ENCODE measurements around the gene SUGCT.

The SUGCT gene

DNA sequence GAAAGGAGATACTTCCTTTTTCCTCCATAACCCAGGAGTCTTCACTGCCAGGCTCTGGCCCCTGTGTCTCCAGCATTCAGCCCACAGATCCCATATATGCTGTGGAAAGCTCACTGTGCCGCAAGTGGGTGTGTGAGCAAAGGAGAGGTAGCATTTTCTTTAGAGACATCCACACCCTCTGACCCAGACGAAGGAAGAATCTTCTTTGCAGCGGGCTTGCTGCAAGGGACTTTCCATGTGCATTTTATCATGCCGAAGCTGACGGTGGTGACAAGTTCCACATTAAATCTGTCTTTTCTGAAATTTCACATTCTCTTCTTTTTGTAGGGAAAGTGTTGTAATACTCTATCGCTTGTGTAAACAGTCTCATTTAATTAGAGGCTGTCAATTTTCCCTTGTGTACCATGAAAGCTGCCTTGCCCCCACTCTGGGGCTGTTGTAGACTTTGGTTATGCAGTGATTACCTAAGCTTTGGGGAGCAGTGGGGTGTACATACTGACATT is 409.5 kb downstream of the SUGCT start:
- DNase-seq (ENCODE audit: insufficient read length, low spot score) (no peak), FAIRE-seq (no peak)
- TF ChIP-seq POLR2AphosphoS5 (IDR thresholded peaks at IDR 0.05; ENCODE audit: low read depth, low read length) (no peak), PAX5 (IDR thresholded peaks at IDR 0.05; ENCODE audit: insufficient read depth, low read length, severe bottlenecking) (no peak), POLR2A (IDR thresholded peaks at IDR 0.05; ENCODE audit: low read depth, low read length) (no peak)

GRCh38 chr7:40544871-40545303 is 410.1 kb downstream of the SUGCT start:
- no peak for FAIRE-seq
- no peak for TF ChIP-seq POLR2AphosphoS5 (IDR thresholded peaks at IDR 0.05; ENCODE audit: low read depth, low read length)
- TF ChIP-seq SPI1 (IDR thresholded peaks at IDR 0.05; ENCODE audit: low read depth, low read length): no peak
- no peak for TF ChIP-seq POLR2A (IDR thresholded peaks at IDR 0.05; ENCODE audit: low read depth, low read length)
- no peak for TF ChIP-seq POU2F2 (IDR thresholded peaks at IDR 0.05; ENCODE audit: low read depth, low read length)
- TF ChIP-seq TAF1 (IDR thresholded peaks at IDR 0.05; ENCODE audit: low read depth, low read length): no peak
- DNase-seq (ENCODE audit: insufficient read length, low spot score): no peak

- no peak for TF ChIP-seq SPI1 (IDR thresholded peaks at IDR 0.05; ENCODE audit: low read depth, low read length)
- TF ChIP-seq PAX5 (IDR thresholded peaks at IDR 0.05; ENCODE audit: insufficient read depth, low read length, severe bottlenecking): no peak
- TF ChIP-seq POLR2A (IDR thresholded peaks at IDR 0.05; ENCODE audit: low read depth, low read length): no peak
- TF ChIP-seq TAF1 (IDR thresholded peaks at IDR 0.05; ENCODE audit: low read depth, low read length): no peak
- TF ChIP-seq POLR2AphosphoS5 (IDR thresholded peaks at IDR 0.05; ENCODE audit: low read depth, low read length): no peak
- TF ChIP-seq POU2F2 (IDR thresholded peaks at IDR 0.05; ENCODE audit: low read depth, low read length): no peak
- FAIRE-seq: no peak
These were observed 410.9 kb downstream of the SUGCT start for GRCh38 chr7:40545739-40546138.

GRCh38 chr7:40546616-40547501 is 412.1 kb downstream of the SUGCT start:
- TF ChIP-seq POU2F2 (IDR thresholded peaks at IDR 0.05; ENCODE audit: low read depth, low read length) (no peak), PAX5 (IDR thresholded peaks at IDR 0.05; ENCODE audit: insufficient read depth, low read length, severe bottlenecking) (no peak), POLR2A (IDR thresholded peaks at IDR 0.05; ENCODE audit: low read depth, low read length) (no peak), TAF1 (IDR thresholded peaks at IDR 0.05; ENCODE audit: low read depth, low read length) (no peak), SPI1 (IDR thresholded peaks at IDR 0.05; ENCODE audit: low read depth, low read length) (no peak), POLR2AphosphoS5 (IDR thresholded peaks at IDR 0.05; ENCODE audit: low read depth, low read length) (no peak)
- DNase-seq (ENCODE audit: insufficient read length, low spot score) (no peak), FAIRE-seq (no peak)

More at GRCh38 chr7:40545739-40546138, 410.9 kb downstream of the SUGCT start:
- DNase-seq (ENCODE audit: insufficient read length, low spot score): no peak

DNA sequence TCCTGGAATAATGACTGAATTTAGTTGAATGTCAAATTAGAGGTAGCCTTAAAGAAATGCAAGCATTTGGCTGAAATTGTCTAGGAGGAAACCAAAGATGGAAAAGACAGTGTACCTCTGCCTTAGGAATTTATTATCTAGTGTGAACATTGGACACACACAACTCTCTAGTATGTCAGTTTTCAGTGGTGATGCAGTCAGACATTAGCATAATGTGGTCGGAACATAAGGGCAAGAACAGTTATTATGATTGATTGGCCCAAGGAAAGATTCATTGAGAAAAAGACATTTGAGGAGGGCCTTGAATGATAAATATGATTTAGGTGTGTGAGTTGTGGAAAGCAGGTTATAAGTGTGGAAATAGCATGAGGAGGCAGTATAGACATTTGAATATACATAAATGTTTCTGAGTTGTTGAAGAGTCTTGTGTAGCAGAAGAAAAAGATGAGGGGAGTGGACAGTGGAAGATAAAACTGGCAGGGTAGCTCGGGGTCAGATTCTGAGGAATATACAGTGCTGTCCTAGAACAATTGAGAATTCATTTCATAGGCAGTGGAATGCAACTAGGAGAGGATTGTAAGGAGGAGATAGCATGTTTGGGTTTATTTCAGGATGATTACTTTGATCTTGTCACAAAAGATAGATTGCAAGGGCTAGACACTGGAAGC is 414.7 kb downstream of the SUGCT start:
- TF ChIP-seq POU2F2 (IDR thresholded peaks at IDR 0.05; ENCODE audit: low read depth, low read length): no peak
- TF ChIP-seq SPI1 (IDR thresholded peaks at IDR 0.05; ENCODE audit: low read depth, low read length): no peak
- TF ChIP-seq PAX5 (IDR thresholded peaks at IDR 0.05; ENCODE audit: insufficient read depth, low read length, severe bottlenecking): no peak
- no peak for TF ChIP-seq POLR2A (IDR thresholded peaks at IDR 0.05; ENCODE audit: low read depth, low read length)
- TF ChIP-seq POLR2AphosphoS5 (IDR thresholded peaks at IDR 0.05; ENCODE audit: low read depth, low read length): no peak
- no peak for TF ChIP-seq TAF1 (IDR thresholded peaks at IDR 0.05; ENCODE audit: low read depth, low read length)
- FAIRE-seq (no peak), DNase-seq (ENCODE audit: insufficient read length, low spot score) (no peak)

DNA sequence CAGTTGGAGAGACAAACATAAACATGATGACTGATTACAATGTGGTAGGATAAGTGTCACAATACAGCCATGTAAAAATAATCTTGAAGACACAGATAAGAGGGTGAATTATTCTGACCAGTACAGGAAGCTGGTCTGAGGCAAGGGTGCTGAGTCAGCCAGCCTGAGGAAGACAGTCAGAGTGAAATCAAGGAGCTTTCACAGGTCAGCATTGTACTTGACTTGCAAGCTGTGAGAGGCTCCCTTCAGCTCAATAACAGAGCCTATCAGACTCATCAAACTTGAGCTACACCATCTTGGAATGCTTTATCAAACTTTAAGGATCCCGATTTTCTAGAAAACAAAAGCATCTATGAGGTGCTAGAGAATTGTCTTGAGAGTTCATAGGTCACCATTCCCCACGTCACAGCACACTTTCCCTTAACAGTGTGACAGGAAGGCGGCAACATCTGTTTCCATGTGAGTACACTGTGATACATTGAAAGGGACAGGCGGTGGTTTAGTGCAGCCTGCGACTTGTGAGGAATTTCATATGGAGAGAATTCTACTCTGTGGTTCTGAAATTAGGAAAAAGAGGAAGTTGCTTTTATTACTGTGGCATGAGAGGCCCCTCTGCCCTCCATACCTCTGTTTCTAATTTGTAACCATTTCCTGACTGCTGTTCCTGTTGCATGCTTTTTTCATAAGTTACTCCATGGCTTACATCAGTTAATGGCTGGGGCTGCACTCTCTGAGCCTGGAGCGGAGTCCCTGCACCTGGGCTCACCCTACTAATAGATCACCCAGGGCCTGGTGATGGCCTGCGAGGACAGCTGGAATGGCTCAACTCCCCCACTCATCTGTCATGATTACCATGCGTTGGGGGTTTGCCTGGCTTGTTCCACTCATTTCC is 417.1 kb downstream of the SUGCT start:
- peak; percentile 71 for FAIRE-seq
- DNase-seq (ENCODE audit: insufficient read length, low spot score): no peak
- no peak for TF ChIP-seq PAX5 (IDR thresholded peaks at IDR 0.05; ENCODE audit: insufficient read depth, low read length, severe bottlenecking)
- TF ChIP-seq SPI1 (IDR thresholded peaks at IDR 0.05; ENCODE audit: low read depth, low read length): 0 out of 2 replicates have a peak, but pooled peaks have one; percentile 12
- no peak for TF ChIP-seq POU2F2 (IDR thresholded peaks at IDR 0.05; ENCODE audit: low read depth, low read length)

- no peak for TF ChIP-seq PAX5 (IDR thresholded peaks at IDR 0.05; ENCODE audit: insufficient read depth, low read length, severe bottlenecking)
- TF ChIP-seq POLR2A (IDR thresholded peaks at IDR 0.05; ENCODE audit: low read depth, low read length): no peak
- no peak for TF ChIP-seq TAF1 (IDR thresholded peaks at IDR 0.05; ENCODE audit: low read depth, low read length)
- TF ChIP-seq SPI1 (IDR thresholded peaks at IDR 0.05; ENCODE audit: low read depth, low read length): no peak
- no peak for TF ChIP-seq POLR2AphosphoS5 (IDR thresholded peaks at IDR 0.05; ENCODE audit: low read depth, low read length)
- TF ChIP-seq POU2F2 (IDR thresholded peaks at IDR 0.05; ENCODE audit: low read depth, low read length): no peak
- no peak for DNase-seq (ENCODE audit: insufficient read length, low spot score)
- no peak for FAIRE-seq
These were observed 425.9 kb downstream of the SUGCT start for GRCh38 chr7:40560672-40561071.

GRCh38 chr7:40566879-40567278 is 432.1 kb downstream of the SUGCT start:
- FAIRE-seq (no peak), DNase-seq (ENCODE audit: insufficient read length, low spot score) (no peak)
- TF ChIP-seq TAF1 (IDR thresholded peaks at IDR 0.05; ENCODE audit: low read depth, low read length) (no peak), POLR2A (IDR thresholded peaks at IDR 0.05; ENCODE audit: low read depth, low read length) (no peak), POLR2AphosphoS5 (IDR thresholded peaks at IDR 0.05; ENCODE audit: low read depth, low read length) (no peak), PAX5 (IDR thresholded peaks at IDR 0.05; ENCODE audit: insufficient read depth, low read length, severe bottlenecking) (no peak), POU2F2 (IDR thresholded peaks at IDR 0.05; ENCODE audit: low read depth, low read length) (no peak), SPI1 (IDR thresholded peaks at IDR 0.05; ENCODE audit: low read depth, low read length) (no peak)

DNA sequence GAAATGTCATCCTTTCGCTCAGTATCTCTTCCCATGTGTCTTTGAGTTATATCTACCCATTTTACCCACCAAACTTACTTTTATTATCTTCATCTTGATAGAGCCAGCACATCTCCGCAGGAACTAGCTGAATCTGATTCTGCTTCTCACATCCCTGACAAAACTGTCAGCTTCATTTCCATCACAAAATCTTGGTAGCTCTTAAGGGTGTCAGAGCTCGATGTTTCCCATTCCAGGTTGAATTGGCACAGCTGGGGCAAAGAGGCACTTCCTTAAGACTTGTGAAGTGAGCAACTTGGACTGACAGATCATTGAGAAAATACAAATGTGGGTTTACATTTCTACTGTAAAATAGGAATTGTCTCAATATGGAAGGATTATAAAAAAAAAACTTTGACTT is 434.5 kb downstream of the SUGCT start:
- no peak for DNase-seq (ENCODE audit: insufficient read length, low spot score)
- TF ChIP-seq POLR2AphosphoS5 (IDR thresholded peaks at IDR 0.05; ENCODE audit: low read depth, low read length) (no peak), PAX5 (IDR thresholded peaks at IDR 0.05; ENCODE audit: insufficient read depth, low read length, severe bottlenecking) (no peak), TAF1 (IDR thresholded peaks at IDR 0.05; ENCODE audit: low read depth, low read length) (no peak), POU2F2 (IDR thresholded peaks at IDR 0.05; ENCODE audit: low read depth, low read length) (no peak), SPI1 (IDR thresholded peaks at IDR 0.05; ENCODE audit: low read depth, low read length) (no peak), POLR2A (IDR thresholded peaks at IDR 0.05; ENCODE audit: low read depth, low read length) (no peak)
- FAIRE-seq: no peak
